ENCODE results near the gene HASPIN.
"Not testable (repeated sequence)": the region's sequence is repeated elsewhere in the genome, so short reads cannot be mapped to it uniquely, and the experiment has no call there.

HASPIN gene

GRCh38 chr17:3697103-3697476, 26.6 kb upstream of the HASPIN start:
- Histone ChIP-seq H3K9me3 (ENCODE audit: control insufficient read depth, insufficient read depth, low read length) (no peaks in the 10 kb centered on the region), H3K27ac (ENCODE audit: low read length) (no peak overlapping the region), H3K4me3 (ENCODE audit: low read length) (no peak overlapping the region), H3K27me3 (ENCODE audit: control insufficient read depth, insufficient read depth, low read length) (no peaks in the 10 kb centered on the region), H3K4me1 (ENCODE audit: control insufficient read depth, insufficient read depth, low read length) (no peaks in the 10 kb centered on the region; the same call in 1 of the 2 replicates), H3K36me3 (ENCODE audit: control insufficient read depth, insufficient read depth, low read length) (no peaks in the 10 kb centered on the region)
- no CpG with 5 or more reads among the region's 12 CpGs for WGBS (ENCODE audit: insufficient coverage, insufficient read length)
- DNase-seq (ENCODE audit: low read depth, low spot score): no peak

- Histone ChIP-seq H3K9me3 (ENCODE audit: control insufficient read depth, insufficient read depth, low read length) (no peaks in the 10 kb centered on the region), H3K27ac (ENCODE audit: low read length) (no peak overlapping the region), H3K27me3 (ENCODE audit: control insufficient read depth, insufficient read depth, low read length) (no peaks in the 10 kb centered on the region), H3K4me1 (ENCODE audit: control insufficient read depth, insufficient read depth, low read length) (no peaks in the 10 kb centered on the region; the same call in 1 of the 2 replicates), H3K36me3 (ENCODE audit: control insufficient read depth, insufficient read depth, low read length) (no peaks in the 10 kb centered on the region), H3K4me3 (ENCODE audit: low read length) (no peak overlapping the region)
- no peak for DNase-seq (ENCODE audit: low read depth, low spot score)
- WGBS (ENCODE audit: insufficient coverage, insufficient read length): no CpG with 5 or more reads among the region's 4 CpGs
These were observed 25.6 kb upstream of the HASPIN start for GRCh38 chr17:3698139-3698538.

- H3K27ac ChIP-seq (ENCODE audit: low read length): no peak overlapping the region
- WGBS (ENCODE audit: insufficient coverage, insufficient read length): no CpG with 5 or more reads among the region's 4 CpGs
- no peak for DNase-seq (ENCODE audit: low read depth, low spot score)
- H3K36me3 ChIP-seq (ENCODE audit: control insufficient read depth, insufficient read depth, low read length): no peaks in the 10 kb centered on the region
- no peaks in the 10 kb centered on the region; the same call in 1 of the 2 replicates for H3K4me1 ChIP-seq (ENCODE audit: control insufficient read depth, insufficient read depth, low read length)
- no peaks in the 10 kb centered on the region for H3K27me3 ChIP-seq (ENCODE audit: control insufficient read depth, insufficient read depth, low read length)
- no peak overlapping the region for H3K4me3 ChIP-seq (ENCODE audit: low read length)
- no peaks in the 10 kb centered on the region for H3K9me3 ChIP-seq (ENCODE audit: control insufficient read depth, insufficient read depth, low read length)
These were observed 23.8 kb upstream of the HASPIN start for GRCh38 chr17:3699951-3700350.

GRCh38 chr17:3702041-3702539, 21.6 kb upstream of the HASPIN start:
- not testable (repeated sequence) for H3K36me3 ChIP-seq (ENCODE audit: control insufficient read depth, insufficient read depth, low read length); H3K27ac ChIP-seq (ENCODE audit: low read length); H3K4me3 ChIP-seq (ENCODE audit: low read length); H3K9me3 ChIP-seq (ENCODE audit: control insufficient read depth, insufficient read depth, low read length); H3K4me1 ChIP-seq (ENCODE audit: control insufficient read depth, insufficient read depth, low read length); DNase-seq (ENCODE audit: low read depth, low spot score); H3K27me3 ChIP-seq (ENCODE audit: control insufficient read depth, insufficient read depth, low read length)
- no CpG with 5 or more reads among the region's 7 CpGs for WGBS (ENCODE audit: insufficient coverage, insufficient read length)

GRCh38 chr17:3704931-3705717, 18.6 kb upstream of the HASPIN start:
- Histone ChIP-seq H3K9me3 (ENCODE audit: control insufficient read depth, insufficient read depth, low read length) (no peaks in the 10 kb centered on the region), H3K4me1 (ENCODE audit: control insufficient read depth, insufficient read depth, low read length) (no peaks in the 10 kb centered on the region), H3K36me3 (ENCODE audit: control insufficient read depth, insufficient read depth, low read length) (no peaks in the 10 kb centered on the region), H3K4me3 (ENCODE audit: low read length) (no peak overlapping the region), H3K27ac (ENCODE audit: low read length) (no peak overlapping the region), H3K27me3 (ENCODE audit: control insufficient read depth, insufficient read depth, low read length) (no peaks in the 10 kb centered on the region)
- no peak for DNase-seq (ENCODE audit: low read depth, low spot score)
- no CpG with 5 or more reads among the region's 20 CpGs for WGBS (ENCODE audit: insufficient coverage, insufficient read length)

- not testable (repeated sequence) for H3K9me3 ChIP-seq (ENCODE audit: control insufficient read depth, insufficient read depth, low read length); H3K27ac ChIP-seq (ENCODE audit: low read length); H3K4me3 ChIP-seq (ENCODE audit: low read length); H3K4me1 ChIP-seq (ENCODE audit: control insufficient read depth, insufficient read depth, low read length); H3K36me3 ChIP-seq (ENCODE audit: control insufficient read depth, insufficient read depth, low read length); DNase-seq (ENCODE audit: low read depth, low spot score); H3K27me3 ChIP-seq (ENCODE audit: control insufficient read depth, insufficient read depth, low read length)
- WGBS (ENCODE audit: insufficient coverage, insufficient read length): no CpG with 5 or more reads among the region's 1 CpG
These were observed 18.1 kb upstream of the HASPIN start for GRCh38 chr17:3705718-3705984.

- no peaks in the 10 kb centered on the region for H3K4me1 ChIP-seq (ENCODE audit: control insufficient read depth, insufficient read depth, low read length)
- H3K27ac ChIP-seq (ENCODE audit: low read length): no peak overlapping the region
- no peak overlapping the region for H3K4me3 ChIP-seq (ENCODE audit: low read length)
- no peaks in the 10 kb centered on the region for H3K9me3 ChIP-seq (ENCODE audit: control insufficient read depth, insufficient read depth, low read length)
- WGBS (ENCODE audit: insufficient coverage, insufficient read length): no CpG with 5 or more reads among the region's 3 CpGs
- DNase-seq (ENCODE audit: low read depth, low spot score): no peak
- no peaks in the 10 kb centered on the region for H3K27me3 ChIP-seq (ENCODE audit: control insufficient read depth, insufficient read depth, low read length)
- no peaks in the 10 kb centered on the region for H3K36me3 ChIP-seq (ENCODE audit: control insufficient read depth, insufficient read depth, low read length)
These were observed 15.3 kb upstream of the HASPIN start for GRCh38 chr17:3708366-3708765.

GRCh38 chr17:3710951-3711383, 12.7 kb upstream of the HASPIN start:
- no peak for DNase-seq (ENCODE audit: low read depth, low spot score)
- Histone ChIP-seq H3K9me3 (ENCODE audit: control insufficient read depth, insufficient read depth, low read length) (no peaks in the 10 kb centered on the region), H3K27me3 (ENCODE audit: control insufficient read depth, insufficient read depth, low read length) (no peaks in the 10 kb centered on the region), H3K27ac (ENCODE audit: low read length) (no peak overlapping the region), H3K4me1 (ENCODE audit: control insufficient read depth, insufficient read depth, low read length) (no peaks in the 10 kb centered on the region), H3K36me3 (ENCODE audit: control insufficient read depth, insufficient read depth, low read length) (no peaks in the 10 kb centered on the region), H3K4me3 (ENCODE audit: low read length) (no peak overlapping the region)
- no CpG with 5 or more reads among the region's 5 CpGs for WGBS (ENCODE audit: insufficient coverage, insufficient read length)

- no peak for DNase-seq (ENCODE audit: low read depth, low spot score)
- no peak overlapping the region for H3K4me3 ChIP-seq (ENCODE audit: low read length)
- no peaks in the 10 kb centered on the region; the same call in 1 of the 2 replicates for H3K36me3 ChIP-seq (ENCODE audit: control insufficient read depth, insufficient read depth, low read length)
- no peak overlapping the region for H3K27ac ChIP-seq (ENCODE audit: low read length)
- no peaks in the 10 kb centered on the region for H3K9me3 ChIP-seq (ENCODE audit: control insufficient read depth, insufficient read depth, low read length)
- H3K4me1 ChIP-seq (ENCODE audit: control insufficient read depth, insufficient read depth, low read length): no peaks in the 10 kb centered on the region
- H3K27me3 ChIP-seq (ENCODE audit: control insufficient read depth, insufficient read depth, low read length): no peaks in the 10 kb centered on the region
- no CpG with 5 or more reads among the region's 13 CpGs for WGBS (ENCODE audit: insufficient coverage, insufficient read length)
These were observed 10.8 kb upstream of the HASPIN start for GRCh38 chr17:3712811-3713463.

- WGBS (ENCODE audit: insufficient coverage, insufficient read length): no CpG with 5 or more reads among the region's 8 CpGs
- H3K4me3 ChIP-seq (ENCODE audit: low read length): no peak overlapping the region
- no peak for DNase-seq (ENCODE audit: low read depth, low spot score)
- H3K27ac ChIP-seq (ENCODE audit: low read length): no peak overlapping the region
- H3K4me1 ChIP-seq (ENCODE audit: control insufficient read depth, insufficient read depth, low read length): no peaks in the 10 kb centered on the region
- no peaks in the 10 kb centered on the region for H3K27me3 ChIP-seq (ENCODE audit: control insufficient read depth, insufficient read depth, low read length)
- H3K9me3 ChIP-seq (ENCODE audit: control insufficient read depth, insufficient read depth, low read length): no peaks in the 10 kb centered on the region
- no peaks in the 10 kb centered on the region; the same call in 1 of the 2 replicates for H3K36me3 ChIP-seq (ENCODE audit: control insufficient read depth, insufficient read depth, low read length)
These were observed 8.4 kb upstream of the HASPIN start for GRCh38 chr17:3715296-3715695.

All from iPS DF 6.9 (cell line).